ENCODE measurements around the gene GLCCI1.
"Not testable (repeated sequence)": the region's sequence is repeated elsewhere in the genome, so short reads cannot be mapped to it uniquely, and the experiment has no call there.

Gene GLCCI1

GRCh38 chr7:7989616-7990440 lies 21.2 kb downstream of the GLCCI1 start:
- Histone ChIP-seq H3K9me3 (ENCODE audit: insufficient read depth, low read length) (0 out of 2 replicates have a peak, but pooled peaks cover 7% of the 10 kb centered on the region), H2AFZ (ENCODE audit: low read depth, low read length) (no peak overlapping the region), H3K4me2 (ENCODE audit: low read length) (no peak overlapping the region), H3K79me2 (ENCODE audit: low read length) (no peaks in the 10 kb centered on the region), H3K4me1 (ENCODE audit: low read length) (peaks cover 3% of the 10 kb centered on the region; the same call in 1 of the 2 replicates), H3K4me3 (ENCODE audit: low read length) (no peak overlapping the region), H3K27me3 (ENCODE audit: low read depth, low read length) (no peaks in the 10 kb centered on the region), H4K20me1 (ENCODE audit: insufficient read depth, low read length) (no peaks in the 10 kb centered on the region), H3K36me3 (replicated peaks; ENCODE audit: low read depth, low read length) (no peaks in the 10 kb centered on the region), H3K9ac (ENCODE audit: low read length) (no peak overlapping the region), H3K27ac (ENCODE audit: low read length) (no peak overlapping the region)
- TF ChIP-seq EZH2phosphoT487 (IDR thresholded peaks at IDR 0.05; ENCODE audit: low read depth) (no peak), CTCF (IDR thresholded peaks at IDR 0.05; ENCODE audit: low read depth, low read length) (no peak)

- TF ChIP-seq CTCF (IDR thresholded peaks at IDR 0.05; ENCODE audit: low read depth, low read length) (no peak), EZH2phosphoT487 (IDR thresholded peaks at IDR 0.05; ENCODE audit: low read depth) (no peak)
- Histone ChIP-seq H4K20me1 (ENCODE audit: insufficient read depth, low read length) (no peaks in the 10 kb centered on the region), H3K4me1 (ENCODE audit: low read length) (peaks cover 3% of the 10 kb centered on the region; the same call in 1 of the 2 replicates), H3K27ac (ENCODE audit: low read length) (no peak overlapping the region), H3K4me3 (ENCODE audit: low read length) (no peak overlapping the region), H3K9me3 (ENCODE audit: insufficient read depth, low read length) (0 out of 2 replicates have a peak, but pooled peaks cover 7% of the 10 kb centered on the region), H3K79me2 (ENCODE audit: low read length) (no peaks in the 10 kb centered on the region), H2AFZ (ENCODE audit: low read depth, low read length) (no peak overlapping the region), H3K4me2 (ENCODE audit: low read length) (no peak overlapping the region), H3K9ac (ENCODE audit: low read length) (no peak overlapping the region), H3K36me3 (replicated peaks; ENCODE audit: low read depth, low read length) (no peaks in the 10 kb centered on the region), H3K27me3 (ENCODE audit: low read depth, low read length) (no peaks in the 10 kb centered on the region)
These were observed 21.8 kb downstream of the GLCCI1 start for GRCh38 chr7:7990441-7990761.

- no peak overlapping the region for H3K4me2 ChIP-seq (ENCODE audit: low read length)
- H2AFZ ChIP-seq (ENCODE audit: low read depth, low read length) = no peak overlapping the region
- no peaks in the 10 kb centered on the region for H3K79me2 ChIP-seq (ENCODE audit: low read length)
- H3K9me3 ChIP-seq (ENCODE audit: insufficient read depth, low read length) = 0 out of 2 replicates have a peak, but pooled peaks cover 7% of the 10 kb centered on the region
- no peak overlapping the region for H3K9ac ChIP-seq (ENCODE audit: low read length)
- H3K27me3 ChIP-seq (ENCODE audit: low read depth, low read length) = no peaks in the 10 kb centered on the region
- no peak overlapping the region for H3K4me3 ChIP-seq (ENCODE audit: low read length)
- H3K4me1 ChIP-seq (ENCODE audit: low read length) = no peaks in the 10 kb centered on the region
- H3K36me3 ChIP-seq (replicated peaks; ENCODE audit: low read depth, low read length) = no peaks in the 10 kb centered on the region
- no peaks in the 10 kb centered on the region for H4K20me1 ChIP-seq (ENCODE audit: insufficient read depth, low read length)
- TF ChIP-seq CTCF (IDR thresholded peaks at IDR 0.05; ENCODE audit: low read depth, low read length) = no peak
- no peak for TF ChIP-seq EZH2phosphoT487 (IDR thresholded peaks at IDR 0.05; ENCODE audit: low read depth)
- no peak overlapping the region for H3K27ac ChIP-seq (ENCODE audit: low read length)
These were observed 23.9 kb downstream of the GLCCI1 start for GRCh38 chr7:7992506-7992905.

- not testable (repeated sequence) for H3K4me2 ChIP-seq (ENCODE audit: low read length); H3K9me3 ChIP-seq (ENCODE audit: insufficient read depth, low read length); H3K4me1 ChIP-seq (ENCODE audit: low read length); H2AFZ ChIP-seq (ENCODE audit: low read depth, low read length); H4K20me1 ChIP-seq (ENCODE audit: insufficient read depth, low read length); H3K9ac ChIP-seq (ENCODE audit: low read length); H3K27me3 ChIP-seq (ENCODE audit: low read depth, low read length); H3K79me2 ChIP-seq (ENCODE audit: low read length); H3K4me3 ChIP-seq (ENCODE audit: low read length); H3K36me3 ChIP-seq (replicated peaks; ENCODE audit: low read depth, low read length); H3K27ac ChIP-seq (ENCODE audit: low read length)
These were observed 26.8 kb downstream of the GLCCI1 start for GRCh38 chr7:7995348-7995747.
